IMR-90 (cell line): ENCODE results near the gene PRDM5. TPM values are rescaled to one million over a fixed set of nuclear protein-coding genes. Genes with fewer than 3 reads are reported as not detected.

Source experiments
- ATAC-seq: fragments of 200-7000 bp; cut with Tn5 transposase; 2 replicates; pipeline ENCODE4 v1.9.1; 2020; ENCODE audit warnings: low read depth, mild to moderate bottlenecking, moderate library complexity
- BruUV-seq: library from RNA; stranded (reverse); fragments of 400-500 nt; replicated peaks from 2 replicates; lab custom pipeline; 2021; lab: Mats Ljungman, UMichigan
- CTCF ChIA-PET: fragments of 300-600 bp; formaldehyde crosslinking; extraction: SDS; loops from one replicate; lab custom pipeline; 2021; ENCODE audit warnings: antibody characterized with exemption; lab: Yijun Ruan, JAX
- POLR2A ChIA-PET: fragments of 300-600 bp; sonication (Branson Sonifier 250); formaldehyde crosslinking; loops from one replicate; lab custom pipeline; 2022; ENCODE audit warnings: antibody characterized with exemption; ENCODE audit not compliant: unreplicated experiment; lab: Charles Lee
- DNase-seq: peaks from one replicate; pipeline ENCODE4 v3.0.0; 2013
- H2AFZ ChIP-seq: replicated peaks from 2 replicates; pipeline ENCODE3; 2013; ENCODE audit warnings: low read length, mild to moderate bottlenecking; ENCODE audit not compliant: poor library complexity
- H2AK5ac ChIP-seq: 2 replicates; pipeline ENCODE4 v1.6.1; 2013; ENCODE audit warnings: low read depth, low read length, inconsistent platforms
- H2AK9ac ChIP-seq: replicated peaks from 2 replicates; pipeline ENCODE3; 2013; ENCODE audit warnings: mild to moderate bottlenecking, low read depth, low read length, moderate library complexity; ENCODE audit not compliant: poor library complexity
- H2BK120ac ChIP-seq: 2 replicates; pipeline ENCODE4 v1.6.1; 2013; ENCODE audit warnings: low read depth, low read length, inconsistent platforms
- H2BK15ac ChIP-seq: 3 replicates; pipeline ENCODE4 v1.6.1; 2013; ENCODE audit warnings: low read depth, low read length, inconsistent platforms
- H2BK20ac ChIP-seq: 2 replicates; pipeline ENCODE4 v1.6.1; 2013; ENCODE audit warnings: low read depth, mild to moderate bottlenecking, inconsistent platforms, low read length, moderate library complexity
- H2BK5ac ChIP-seq: 2 replicates; pipeline ENCODE4 v1.6.1; 2013; ENCODE audit warnings: mild to moderate bottlenecking, low read depth, low read length, inconsistent platforms; ENCODE audit not compliant: poor library complexity, severe bottlenecking
- H3K14ac ChIP-seq: replicated peaks from 2 replicates; pipeline ENCODE4 v1.6.1; 2013; ENCODE audit warnings: low read depth, low read length, inconsistent platforms
- H3K18ac ChIP-seq: 2 replicates; pipeline ENCODE4 v1.6.1; 2013; ENCODE audit warnings: low read depth, low read length, control low read depth
- H3K23ac ChIP-seq: 2 replicates; pipeline ENCODE4 v1.6.1; 2013; ENCODE audit warnings: low read depth, low read length, inconsistent platforms
- H3K27ac ChIP-seq: 2 replicates; pipeline ENCODE4 v1.5.1; 2013; ENCODE audit warnings: mild to moderate bottlenecking, control low read depth, low read length; ENCODE audit not compliant: insufficient read depth
- H3K27me3 ChIP-seq: 2 replicates; pipeline ENCODE4 v1.6.1; 2013; ENCODE audit warnings: low read length; ENCODE audit not compliant: control insufficient read depth, insufficient read depth
- H3K36me3 ChIP-seq: 2 replicates; pipeline ENCODE4 v1.6.1; 2013; ENCODE audit warnings: low read length, mixed read lengths; ENCODE audit not compliant: control insufficient read depth, insufficient read depth
- H3K4ac ChIP-seq: 2 replicates; pipeline ENCODE4 v1.6.1; 2013; ENCODE audit warnings: low read depth, low read length, inconsistent platforms
- H3K4me1 ChIP-seq: 2 replicates; pipeline ENCODE4 v1.6.1; 2013; ENCODE audit warnings: low read length, mixed read lengths; ENCODE audit not compliant: control insufficient read depth, insufficient read depth
- H3K4me2 ChIP-seq: 2 replicates; pipeline ENCODE4 v1.6.1; 2013; ENCODE audit warnings: low read depth, mild to moderate bottlenecking, control low read depth, low read length, moderate library complexity
- H3K4me3 ChIP-seq: 2 replicates; pipeline ENCODE4 v1.5.1; 2013; ENCODE audit warnings: low read depth, mild to moderate bottlenecking, control low read depth, low read length, moderate library complexity; ENCODE audit not compliant: insufficient read depth
- H3K56ac ChIP-seq: 2 replicates; pipeline ENCODE4 v1.6.1; 2013; ENCODE audit warnings: low read length, inconsistent platforms; ENCODE audit not compliant: insufficient read depth; ENCODE audit errors: extremely low read depth
- H3K79me1 ChIP-seq, 2 experiments: 2 replicates each; pipeline ENCODE4 v1.6.1; 2013; ENCODE audit warnings: low read length in 2 of 2, inconsistent platforms in 1 of 2, low read depth in 1 of 2
- H3K9ac ChIP-seq: 2 replicates; pipeline ENCODE4 v1.6.1; 2013; ENCODE audit warnings: low read depth, low read length, control low read depth
- H3K9me1 ChIP-seq: 2 replicates; pipeline ENCODE4 v1.6.1; 2013; ENCODE audit warnings: low read length, inconsistent platforms; ENCODE audit not compliant: insufficient read depth
- H3K9me3 ChIP-seq: 2 replicates; pipeline ENCODE4 v1.6.1; 2013; ENCODE audit warnings: low read length; ENCODE audit not compliant: control insufficient read depth, insufficient read depth
- H4K20me1 ChIP-seq: 2 replicates; pipeline ENCODE4 v1.6.1; 2013; ENCODE audit warnings: low read length, inconsistent platforms; ENCODE audit not compliant: insufficient read depth
- H4K5ac ChIP-seq: 2 replicates; pipeline ENCODE4 v1.6.1; 2013; ENCODE audit warnings: mild to moderate bottlenecking, low read depth, low read length, control low read depth
- H4K8ac ChIP-seq, 2 experiments: 2 replicates each; pipeline ENCODE4 v1.6.1; 2013; ENCODE audit warnings: low read depth in 2 of 2, low read length in 2 of 2, control low read depth in 1 of 2, inconsistent platforms in 1 of 2
- H4K91ac ChIP-seq: 2 replicates; pipeline ENCODE4 v1.6.1; 2013; ENCODE audit warnings: low read depth, low read length, inconsistent platforms; ENCODE audit not compliant: insufficient read depth
- BHLHE40 ChIP-seq: fragments of 150-350 bp; IDR thresholded peaks from 2 replicates; pipeline ENCODE4 v1.6.1; 2016; ENCODE audit warnings: mild to moderate bottlenecking, low read depth, low read length
- CEBPB ChIP-seq: IDR thresholded peaks from 2 replicates; pipeline ENCODE4 v1.6.1; 2012; ENCODE audit warnings: low read depth, low read length, improper control_type of control experiment
- CHD1 ChIP-seq: IDR thresholded peaks from 2 replicates; pipeline ENCODE4 v1.6.1; 2012; ENCODE audit warnings: low read depth, low read length, improper control_type of control experiment
- FOS ChIP-seq: fragments of 150-350 bp; IDR thresholded peaks from 2 replicates; pipeline ENCODE4 v1.6.1; 2016; ENCODE audit warnings: low read depth, low read length
- MAFK ChIP-seq: IDR thresholded peaks from 2 replicates; pipeline ENCODE4 v1.6.1; 2012; ENCODE audit warnings: low read depth, low read length, improper control_type of control experiment
- MAZ ChIP-seq: IDR thresholded peaks from 2 replicates; pipeline ENCODE4 v1.6.1; 2012; ENCODE audit warnings: low read depth, mild to moderate bottlenecking, low read length, improper control_type of control experiment, moderate library complexity, borderline replicate concordance
- MXI1 ChIP-seq: IDR thresholded peaks from 2 replicates; pipeline ENCODE4 v1.6.1; 2012; ENCODE audit warnings: low read depth, mild to moderate bottlenecking, low read length, moderate library complexity, borderline replicate concordance
- NFE2L2 ChIP-seq: fragments of 150-350 bp; IDR thresholded peaks from 2 replicates; pipeline ENCODE4 v1.6.1; 2016; ENCODE audit warnings: low read depth, mild to moderate bottlenecking, low read length
- POLR2A ChIP-seq: IDR thresholded peaks from 2 replicates; pipeline ENCODE4 v1.6.1; 2012; ENCODE audit warnings: mild to moderate bottlenecking, low read depth, low read length
- RAD21 ChIP-seq: IDR thresholded peaks from 2 replicates; pipeline ENCODE4 v1.6.1; 2012; ENCODE audit warnings: low read length, improper control_type of control experiment
- RCOR1 ChIP-seq: IDR thresholded peaks from 2 replicates; pipeline ENCODE4 v1.6.1; 2012; ENCODE audit warnings: mild to moderate bottlenecking, low read length, improper control_type of control experiment; ENCODE audit not compliant: insufficient replicate concordance
- SMC3 ChIP-seq: fragments of 150-350 bp; IDR thresholded peaks from 2 replicates; pipeline ENCODE4 v1.6.1; 2016; ENCODE audit warnings: low read depth, mild to moderate bottlenecking, antibody characterized with exemption, low read length, moderate library complexity
- WGBS, 2 experiments: methylation state at CpG; one replicate each; pipeline versions ENCODE4 v1.1.5 to v1.1.7; 2013; ENCODE audit warnings: missing lambda C conversion rate in 2 of 2; ENCODE audit not compliant: insufficient read length in 1 of 2; ENCODE audit errors: extremely low coverage in 2 of 2; 5-methylcytosine and 5-hydroxymethylcytosine counted together
- dilution Hi-C: fragments of 300-500 bp; cut with HindIII; formaldehyde crosslinking; loops from one replicate; pipeline ENCODE4 v1.14.3; 2018; ENCODE audit warnings: low sequenced_read_pairs; ENCODE audit not compliant: unreplicated experiment
- in situ Hi-C: fragments of 300-500 bp; cut with MboI; formaldehyde crosslinking; loops from 3 replicates; pipeline ENCODE4 v1.14.3; 2019; ENCODE audit warnings: low sequenced_read_pairs, inconsistent platforms, mixed read lengths
- intact Hi-C: fragments of 100-400 bp; cut with micrococcal nuclease; formaldehyde crosslinking; loops from 2 replicates; pipeline ENCODE4 v1.10.0; 2022
- polyA plus RNA-seq, 3 experiments: library from polyadenylated mRNA; depleted of rRNA; stranded (reverse); fragments of >200 nt; gene quantifications; 2 replicates each; pipeline ENCODE4 v1.2.3, GENCODE V29; 2012; ENCODE audit warnings: low replicate concordance in 1 of 3
- total RNA-seq: library from RNA; depleted of rRNA; stranded (reverse); fragments of >200 nt; gene quantifications from 2 replicates; pipeline ENCODE4 v1.2.3, GENCODE V29; 2012
- TF ChIP-seq, protein P1 (sequence below): fragments of 150-350 bp; IDR thresholded peaks from 2 replicates; pipeline ENCODE4 v1.6.1; 2017; ENCODE audit warnings: mild to moderate bottlenecking, antibody characterized with exemption, low read length, low read depth
- TF ChIP-seq, protein P2 (sequence below): fragments of 150-350 bp; IDR thresholded peaks from 2 replicates; pipeline ENCODE4 v1.6.1; 2016; ENCODE audit warnings: low read depth, mild to moderate bottlenecking, low read length, moderate library complexity, borderline replicate concordance
- TF ChIP-seq, protein P3 (sequence below): conservative IDR thresholded peaks from 2 replicates; pipeline ENCODE4 v1.5.1; 2012; ENCODE audit warnings: mild to moderate bottlenecking, low read depth, low read length, improper control_type of control experiment

PRDM5 gene
- total and polyA plus RNA-seq, 2 of the 4 experiments (the other 2 are of a cell fraction): 4.1 to 10.8 TPM

DNA sequence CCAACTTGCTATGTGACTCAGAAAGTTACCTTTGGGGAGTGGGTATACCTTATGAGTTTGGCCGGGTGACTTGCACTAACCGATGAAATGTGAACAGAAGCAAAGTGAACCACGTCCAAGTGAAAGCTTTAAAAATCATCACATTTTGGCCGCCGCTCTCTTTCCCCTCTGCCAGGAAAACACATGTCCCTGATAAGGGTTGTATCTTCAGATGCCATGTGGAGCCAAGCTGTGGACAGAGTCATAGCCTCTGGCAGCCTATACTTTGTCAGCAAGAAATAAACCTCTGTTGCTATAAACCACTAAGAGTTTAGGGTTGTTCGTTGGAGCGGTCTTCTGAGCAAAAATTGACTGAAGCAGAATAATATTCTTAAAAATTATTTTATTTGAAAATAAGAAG lies 92.3 kb downstream of the PRDM5 start:
- intact Hi-C loops: no loop called here
- H4K8ac ChIP-seq: no peak overlapping the region
- CTCF ChIA-PET: no interaction called here

More for the DNA sequence above, 92.3 kb downstream of the PRDM5 start:
- H3K56ac ChIP-seq: no peak overlapping the region
- no peaks in the 10 kb centered on the region for H4K20me1 ChIP-seq
- H2AK9ac ChIP-seq: no peak overlapping the region
- DNase-seq (peak; percentile 21), ATAC-seq (no peak)
- H2BK20ac ChIP-seq: no peak overlapping the region
- H3K4me2 ChIP-seq: no peak overlapping the region
- H3K9me3 ChIP-seq: no peaks in the 10 kb centered on the region; the same call in 1 of the 2 replicates
- no peaks in the 10 kb centered on the region for H3K36me3 ChIP-seq
- no peak overlapping the region for H4K5ac ChIP-seq
- H3K79me1 ChIP-seq: no peaks in the 10 kb centered on the region
- H3K18ac ChIP-seq: no peak overlapping the region
- peaks cover 2% of the 10 kb centered on the region; the same call in 1 of the 2 replicates for H3K4me1 ChIP-seq
- no peak overlapping the region for H3K23ac ChIP-seq
- dilution Hi-C loops (no loop called here), in situ Hi-C loops (no loop called here)
- H2BK15ac ChIP-seq: no peak overlapping the region
- H2BK5ac ChIP-seq: no peak overlapping the region
- WGBS, 2 experiments: no CpG with 5 or more reads among the region's 7 CpGs
- H3K27me3 ChIP-seq: no peaks in the 10 kb centered on the region
- H3K4ac ChIP-seq: no peak overlapping the region
- H2AK5ac ChIP-seq: no peak overlapping the region
- H3K9me1 ChIP-seq: no peaks in the 10 kb centered on the region; the same call in 1 of the 2 replicates
- H3K27ac ChIP-seq: no peak overlapping the region
- H3K4me3 ChIP-seq: no peak overlapping the region
- H3K14ac ChIP-seq: no peak overlapping the region
- no peak overlapping the region for H4K91ac ChIP-seq
- no TSS peak for BruUV-seq
- TF ChIP-seq NFE2L2: no peak
- TF ChIP-seq, protein P1, sequence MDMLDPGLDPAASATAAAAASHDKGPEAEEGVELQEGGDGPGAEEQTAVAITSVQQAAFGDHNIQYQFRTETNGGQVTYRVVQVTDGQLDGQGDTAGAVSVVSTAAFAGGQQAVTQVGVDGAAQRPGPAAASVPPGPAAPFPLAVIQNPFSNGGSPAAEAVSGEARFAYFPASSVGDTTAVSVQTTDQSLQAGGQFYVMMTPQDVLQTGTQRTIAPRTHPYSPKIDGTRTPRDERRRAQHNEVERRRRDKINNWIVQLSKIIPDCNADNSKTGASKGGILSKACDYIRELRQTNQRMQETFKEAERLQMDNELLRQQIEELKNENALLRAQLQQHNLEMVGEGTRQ: no peak
- no peak for TF ChIP-seq RAD21
- no peak for TF ChIP-seq FOS
- no peak for TF ChIP-seq SMC3
- no peak for TF ChIP-seq MXI1
- TF ChIP-seq, protein P2, sequence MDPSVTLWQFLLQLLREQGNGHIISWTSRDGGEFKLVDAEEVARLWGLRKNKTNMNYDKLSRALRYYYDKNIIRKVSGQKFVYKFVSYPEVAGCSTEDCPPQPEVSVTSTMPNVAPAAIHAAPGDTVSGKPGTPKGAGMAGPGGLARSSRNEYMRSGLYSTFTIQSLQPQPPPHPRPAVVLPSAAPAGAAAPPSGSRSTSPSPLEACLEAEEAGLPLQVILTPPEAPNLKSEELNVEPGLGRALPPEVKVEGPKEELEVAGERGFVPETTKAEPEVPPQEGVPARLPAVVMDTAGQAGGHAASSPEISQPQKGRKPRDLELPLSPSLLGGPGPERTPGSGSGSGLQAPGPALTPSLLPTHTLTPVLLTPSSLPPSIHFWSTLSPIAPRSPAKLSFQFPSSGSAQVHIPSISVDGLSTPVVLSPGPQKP: no peak
- no peak for TF ChIP-seq POLR2A
- no peak for TF ChIP-seq BHLHE40
- TF ChIP-seq MAFK: no peak
- TF ChIP-seq, protein P3, sequence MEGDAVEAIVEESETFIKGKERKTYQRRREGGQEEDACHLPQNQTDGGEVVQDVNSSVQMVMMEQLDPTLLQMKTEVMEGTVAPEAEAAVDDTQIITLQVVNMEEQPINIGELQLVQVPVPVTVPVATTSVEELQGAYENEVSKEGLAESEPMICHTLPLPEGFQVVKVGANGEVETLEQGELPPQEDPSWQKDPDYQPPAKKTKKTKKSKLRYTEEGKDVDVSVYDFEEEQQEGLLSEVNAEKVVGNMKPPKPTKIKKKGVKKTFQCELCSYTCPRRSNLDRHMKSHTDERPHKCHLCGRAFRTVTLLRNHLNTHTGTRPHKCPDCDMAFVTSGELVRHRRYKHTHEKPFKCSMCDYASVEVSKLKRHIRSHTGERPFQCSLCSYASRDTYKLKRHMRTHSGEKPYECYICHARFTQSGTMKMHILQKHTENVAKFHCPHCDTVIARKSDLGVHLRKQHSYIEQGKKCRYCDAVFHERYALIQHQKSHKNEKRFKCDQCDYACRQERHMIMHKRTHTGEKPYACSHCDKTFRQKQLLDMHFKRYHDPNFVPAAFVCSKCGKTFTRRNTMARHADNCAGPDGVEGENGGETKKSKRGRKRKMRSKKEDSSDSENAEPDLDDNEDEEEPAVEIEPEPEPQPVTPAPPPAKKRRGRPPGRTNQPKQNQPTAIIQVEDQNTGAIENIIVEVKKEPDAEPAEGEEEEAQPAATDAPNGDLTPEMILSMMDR: no peak
- no peak for TF ChIP-seq MAZ
- TF ChIP-seq RCOR1: no peak
- TF ChIP-seq CEBPB: no peak
- no peak for TF ChIP-seq CHD1
- POLR2A ChIA-PET: no interaction called here
- H3K9ac ChIP-seq: no peak overlapping the region
- no peak overlapping the region for H2AFZ ChIP-seq
- no peak overlapping the region for H2BK120ac ChIP-seq
